ENCODE data around the gene HNRNPC.

DNA sequence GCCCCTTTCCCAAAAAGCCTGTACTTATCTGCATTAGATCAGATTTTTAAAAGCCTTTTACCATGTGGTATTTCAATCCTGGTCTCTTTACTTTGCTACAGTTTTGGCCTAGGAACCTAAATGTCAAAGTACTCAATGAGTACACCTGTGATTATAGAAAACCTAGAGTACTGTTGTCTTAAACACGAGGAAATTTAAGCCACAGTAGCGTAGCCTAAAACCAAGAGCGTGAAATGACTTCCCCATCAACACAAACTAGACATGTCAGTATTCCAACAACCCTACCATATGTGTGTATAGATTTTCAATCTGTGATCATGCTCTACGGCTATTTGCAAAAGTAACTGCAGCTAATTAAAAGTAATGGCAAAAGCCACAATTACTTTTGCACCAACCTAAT, 60.7 kb downstream of the HNRNPC start:
- no peak for TF ChIP-seq JUND (IDR thresholded peaks at IDR 0.05)
- TF ChIP-seq EZH2 (IDR thresholded peaks at IDR 0.05) = no peak

Measured in HCT116 (cell line).